Central memory CD4-positive, alpha-beta T cell (primary cell): Measurements from ENCODE around the gene PLB1.

Experiments
- DNase-seq: peaks from one replicate; pipeline ENCODE4 v3.0.0; 2022
- total RNA-seq, 3 experiments: gene quantifications; one replicate each; lab custom pipeline; 2026; lab: John Stamatoyannopoulos, UW

Gene PLB1, protein sequence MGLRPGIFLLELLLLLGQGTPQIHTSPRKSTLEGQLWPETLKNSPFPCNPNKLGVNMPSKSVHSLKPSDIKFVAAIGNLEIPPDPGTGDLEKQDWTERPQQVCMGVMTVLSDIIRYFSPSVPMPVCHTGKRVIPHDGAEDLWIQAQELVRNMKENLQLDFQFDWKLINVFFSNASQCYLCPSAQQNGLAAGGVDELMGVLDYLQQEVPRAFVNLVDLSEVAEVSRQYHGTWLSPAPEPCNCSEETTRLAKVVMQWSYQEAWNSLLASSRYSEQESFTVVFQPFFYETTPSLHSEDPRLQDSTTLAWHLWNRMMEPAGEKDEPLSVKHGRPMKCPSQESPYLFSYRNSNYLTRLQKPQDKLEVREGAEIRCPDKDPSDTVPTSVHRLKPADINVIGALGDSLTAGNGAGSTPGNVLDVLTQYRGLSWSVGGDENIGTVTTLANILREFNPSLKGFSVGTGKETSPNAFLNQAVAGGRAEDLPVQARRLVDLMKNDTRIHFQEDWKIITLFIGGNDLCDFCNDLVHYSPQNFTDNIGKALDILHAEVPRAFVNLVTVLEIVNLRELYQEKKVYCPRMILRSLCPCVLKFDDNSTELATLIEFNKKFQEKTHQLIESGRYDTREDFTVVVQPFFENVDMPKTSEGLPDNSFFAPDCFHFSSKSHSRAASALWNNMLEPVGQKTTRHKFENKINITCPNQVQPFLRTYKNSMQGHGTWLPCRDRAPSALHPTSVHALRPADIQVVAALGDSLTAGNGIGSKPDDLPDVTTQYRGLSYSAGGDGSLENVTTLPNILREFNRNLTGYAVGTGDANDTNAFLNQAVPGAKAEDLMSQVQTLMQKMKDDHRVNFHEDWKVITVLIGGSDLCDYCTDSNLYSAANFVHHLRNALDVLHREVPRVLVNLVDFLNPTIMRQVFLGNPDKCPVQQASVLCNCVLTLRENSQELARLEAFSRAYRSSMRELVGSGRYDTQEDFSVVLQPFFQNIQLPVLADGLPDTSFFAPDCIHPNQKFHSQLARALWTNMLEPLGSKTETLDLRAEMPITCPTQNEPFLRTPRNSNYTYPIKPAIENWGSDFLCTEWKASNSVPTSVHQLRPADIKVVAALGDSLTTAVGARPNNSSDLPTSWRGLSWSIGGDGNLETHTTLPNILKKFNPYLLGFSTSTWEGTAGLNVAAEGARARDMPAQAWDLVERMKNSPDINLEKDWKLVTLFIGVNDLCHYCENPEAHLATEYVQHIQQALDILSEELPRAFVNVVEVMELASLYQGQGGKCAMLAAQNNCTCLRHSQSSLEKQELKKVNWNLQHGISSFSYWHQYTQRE (N-terminal part only)
- total RNA-seq, result 0 to 5.4 (median 0.44) reads per million in 3 experiments

- DNase-seq, result no peak
Measured at GRCh38 chr2:28495551-28496250, at the start of gene PLB1. Gene PLB1, plus strand, starts transcription at chr2:28496060. Its CDS starts 55 bp downstream, at chr2:28496115.

GRCh38 chr2:28446531-28446930 is 49.3 kb upstream of the PLB1 start:
- no peak for DNase-seq

GRCh38 chr2:28447086-28447485 is 48.8 kb upstream of the PLB1 start:
- no peak for DNase-seq

DNA sequence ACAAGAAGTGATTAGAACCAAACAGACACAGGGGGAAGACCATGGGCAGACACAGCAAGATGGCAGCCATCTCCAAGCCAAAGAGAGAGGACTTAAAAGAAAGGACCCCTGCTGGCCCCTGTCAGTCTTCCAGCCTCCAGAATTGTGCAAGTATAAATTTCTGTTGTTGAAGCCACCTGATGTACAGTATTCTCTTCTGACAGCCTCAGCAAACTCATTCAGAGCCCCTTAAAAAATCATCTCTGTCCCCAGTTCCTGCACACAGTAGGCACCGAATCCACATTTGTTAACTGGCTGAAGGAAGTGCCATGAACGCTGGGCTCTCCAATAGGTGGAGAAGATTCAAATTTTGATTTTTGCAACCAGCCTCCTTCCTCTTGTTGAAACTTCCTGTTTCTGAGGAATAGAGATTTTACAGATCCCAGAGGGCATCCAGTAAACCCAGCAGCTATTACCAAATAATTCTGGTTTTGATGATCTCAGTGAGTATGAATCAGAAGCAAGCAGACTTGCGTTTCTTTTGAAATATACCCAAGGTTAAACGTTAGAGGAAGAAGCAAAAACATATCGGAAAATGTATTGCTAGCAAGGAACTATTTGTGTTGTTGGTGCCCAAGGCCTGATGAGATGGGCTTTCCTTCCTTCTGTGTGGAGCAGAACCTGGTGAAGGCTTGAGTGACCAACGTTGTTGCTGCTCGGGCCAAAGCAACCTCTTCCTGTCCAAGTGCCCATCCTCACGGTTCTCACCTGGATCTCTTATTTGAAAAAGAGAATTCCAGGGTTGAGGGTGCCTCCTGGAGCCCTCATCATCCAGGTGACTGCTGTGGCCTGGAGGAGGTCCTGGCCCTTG is 47.7 kb upstream of the PLB1 start:
- no peak for DNase-seq

GRCh38 chr2:28448793-28449100 is 47.1 kb upstream of the PLB1 start:
- DNase-seq, result no peak

DNA sequence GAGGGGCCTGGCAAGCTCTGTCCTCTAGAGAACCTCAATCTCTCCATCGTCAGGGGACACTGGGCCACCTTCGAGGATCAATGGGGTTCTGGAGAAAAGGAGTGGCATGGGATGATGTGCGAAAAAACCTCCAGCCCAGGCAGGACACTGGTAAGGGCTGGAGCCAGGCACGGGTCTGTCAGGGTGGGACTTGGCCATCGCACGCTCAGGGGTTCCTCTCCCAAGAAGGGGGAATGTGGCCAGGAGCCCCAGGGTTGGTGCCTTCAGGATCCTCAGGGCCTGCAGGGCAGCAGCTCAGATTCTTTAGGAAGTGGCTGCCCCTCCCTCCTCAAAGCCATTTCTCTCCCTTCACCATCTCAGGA is 46.8 kb upstream of the PLB1 start:
- DNase-seq, result no peak

DNA sequence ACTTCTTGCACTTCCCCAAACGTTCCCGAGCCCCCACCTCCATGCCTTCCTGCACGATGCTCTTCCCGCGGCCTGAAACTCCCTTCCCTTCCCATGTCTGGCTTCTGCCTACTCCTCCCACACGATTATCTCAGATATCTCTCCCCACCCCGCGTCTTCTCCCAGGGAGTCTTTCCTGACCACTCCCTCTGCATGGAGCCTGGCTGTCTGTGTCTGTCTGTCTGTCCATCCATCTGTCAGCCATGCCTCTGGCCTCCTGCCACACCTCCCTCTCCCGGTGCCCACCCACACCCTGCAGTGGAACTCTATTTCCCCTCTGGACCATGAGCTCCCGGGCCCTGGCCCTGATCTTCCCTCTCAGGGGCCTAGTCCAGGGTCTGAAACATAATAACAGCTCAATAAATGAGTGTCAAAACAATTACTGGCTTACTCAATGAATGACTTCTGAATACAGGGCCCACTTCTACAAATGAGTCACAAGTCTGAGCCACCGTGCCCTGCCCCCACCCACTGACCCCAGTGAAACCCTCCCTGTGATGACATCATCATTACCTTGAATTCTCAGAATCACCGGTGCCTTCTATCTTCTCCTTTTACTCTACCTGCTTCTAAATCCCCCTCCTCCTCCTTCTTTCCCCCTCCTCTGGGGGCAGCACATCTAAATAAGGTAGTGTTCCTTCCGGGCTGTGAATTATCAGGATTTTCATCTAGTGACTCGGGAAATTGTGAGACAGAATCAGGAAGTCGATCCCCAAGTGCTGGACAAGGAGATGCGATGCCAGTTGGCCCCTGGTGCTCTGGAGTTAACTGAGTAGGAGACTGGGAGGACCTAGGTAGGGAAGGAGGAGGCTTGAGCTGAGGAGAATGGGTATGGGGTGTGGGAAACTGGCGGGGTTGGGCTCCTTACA is 46.1 kb upstream of the PLB1 start:
- no peak for DNase-seq

- DNase-seq, result no peak
Measured at GRCh38 chr2:28450901-28451565, 44.8 kb upstream of the PLB1 start.

- no peak for DNase-seq
Measured at GRCh38 chr2:28451793-28452533, 43.9 kb upstream of the PLB1 start.

- DNase-seq, result peak; percentile 56
Measured at GRCh38 chr2:28452534-28453081, 43.3 kb upstream of the PLB1 start.

DNA sequence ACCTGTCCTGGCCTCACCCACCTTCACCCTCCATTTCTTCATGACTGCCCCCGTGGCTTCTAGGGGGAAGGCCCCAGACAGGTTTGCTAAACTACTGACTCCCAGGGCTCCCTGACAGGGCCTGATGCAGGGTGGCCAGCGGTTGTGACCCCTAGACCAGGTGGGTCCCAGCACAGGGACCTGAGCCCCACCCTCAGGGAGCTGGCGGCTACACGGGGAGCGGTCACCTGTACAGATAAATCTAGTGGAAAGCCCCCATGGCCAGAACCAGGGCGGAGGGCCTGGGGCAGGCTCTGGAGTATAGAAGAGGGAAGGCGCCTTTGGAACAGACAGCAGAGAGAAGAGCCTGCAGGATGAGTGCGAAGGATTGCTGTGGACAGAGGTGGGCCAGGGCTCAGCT is 42.5 kb upstream of the PLB1 start:
- no peak for DNase-seq

- DNase-seq, result no peak
Measured at GRCh38 chr2:28454016-28454930, 41.6 kb upstream of the PLB1 start.

DNA sequence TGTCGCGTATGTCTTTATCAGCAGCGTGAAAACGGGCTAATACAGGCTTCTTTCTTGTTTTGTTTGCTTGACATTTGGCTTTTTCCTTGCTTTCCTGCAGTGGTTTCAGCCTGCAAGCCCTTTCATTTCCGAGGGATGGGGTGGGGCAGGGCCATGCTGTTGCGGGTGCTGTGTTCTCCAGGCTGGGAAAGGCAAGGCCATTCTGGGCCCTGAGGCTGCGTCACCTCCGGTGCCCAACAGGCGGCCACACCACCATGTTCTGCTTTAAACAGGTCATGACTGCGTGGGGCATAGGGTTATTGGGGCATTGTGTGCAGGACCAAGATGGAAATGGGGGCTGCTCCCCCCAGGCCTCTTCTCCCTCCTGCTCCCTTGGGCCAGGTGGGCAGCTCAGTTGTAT is 38.6 kb upstream of the PLB1 start:
- DNase-seq, result no peak

- DNase-seq, result no peak
Measured at GRCh38 chr2:28461056-28461455, 34.8 kb upstream of the PLB1 start.

DNA sequence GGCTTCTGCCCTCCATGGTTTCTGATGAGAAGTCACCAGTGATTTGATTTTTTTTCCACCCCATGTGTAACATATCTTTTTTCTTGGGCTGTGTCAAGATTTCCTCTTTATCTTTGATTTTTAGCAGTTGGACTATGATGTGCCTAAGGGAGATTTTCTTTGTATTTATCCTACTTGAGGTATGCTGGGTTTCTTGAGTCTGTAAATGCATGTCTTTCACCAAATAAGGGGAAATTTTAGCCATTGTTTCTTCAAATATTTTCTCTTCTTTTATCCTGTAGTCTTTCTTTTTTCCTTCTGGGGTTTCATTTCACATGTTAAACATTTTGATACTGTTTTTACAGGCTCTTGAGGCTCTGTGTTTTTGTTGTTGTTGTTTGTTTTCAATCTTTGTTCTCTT is 33.7 kb upstream of the PLB1 start:
- no peak for DNase-seq

DNA sequence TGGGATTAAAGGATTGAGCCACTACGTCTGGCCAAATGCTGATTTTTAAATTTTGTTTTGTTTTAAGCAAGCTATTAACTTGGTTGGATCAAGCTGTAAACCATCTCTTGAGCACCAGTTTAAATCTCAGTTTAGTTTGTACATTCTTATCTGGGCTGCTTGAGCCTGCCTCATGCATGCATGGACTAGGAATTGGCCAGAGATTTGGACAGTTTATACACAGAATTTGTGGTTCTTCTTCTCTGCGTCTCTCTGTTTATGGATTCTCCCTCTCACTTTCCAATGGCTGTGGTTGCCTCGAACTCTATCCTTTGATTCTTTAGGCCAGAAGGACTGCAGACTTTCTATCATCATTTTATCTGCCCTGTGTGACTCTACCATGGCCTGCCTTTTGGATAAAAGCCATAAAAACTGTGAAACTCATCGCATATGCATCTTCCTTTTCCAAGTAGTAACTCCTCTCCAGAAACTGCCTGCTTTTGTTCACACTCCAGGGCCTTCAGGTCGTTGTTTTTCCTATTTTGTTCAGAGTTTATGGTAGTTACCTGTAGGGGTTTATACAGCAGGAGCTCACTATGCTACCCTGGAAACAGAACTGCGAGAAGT is 32.5 kb upstream of the PLB1 start:
- DNase-seq, result no peak

DNA sequence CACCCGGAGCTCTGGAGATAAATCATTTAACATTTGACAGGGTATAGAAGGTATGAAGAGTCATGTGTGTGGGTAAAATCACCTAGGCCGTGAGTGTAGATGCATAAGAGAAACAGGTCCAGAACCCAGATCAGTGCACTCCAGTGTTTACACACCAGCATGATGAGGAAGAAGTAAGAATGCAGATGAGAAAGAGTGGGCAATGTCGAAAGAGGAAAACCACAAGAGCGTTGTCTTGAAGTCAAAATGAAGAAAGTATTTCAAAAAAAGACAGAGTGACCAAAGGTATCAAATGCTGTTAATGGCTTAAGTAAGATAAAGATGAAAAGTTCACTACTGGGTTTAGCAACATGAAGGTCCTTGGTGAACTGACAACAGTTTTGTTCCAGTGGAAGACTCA is 32.0 kb upstream of the PLB1 start:
- no peak for DNase-seq
